Thyroid gland (tissue), 4 donors: Measurements from ENCODE around the gene MUC4. TPM values are rescaled to one million over a fixed set of nuclear protein-coding genes. Genes with fewer than 3 reads are reported as not detected.
"Not testable (repeated sequence)": the region's sequence is repeated elsewhere in the genome, so short reads cannot be mapped to it uniquely, and the experiment has no call there.

ENCODE experiments used
- DNase-seq, 2 donors: peaks; one replicate each; pipeline ENCODE4 v3.0.0-alpha.2; 2019
- H3K27ac ChIP-seq, 3 donors: fragments of 200-600 bp; sonication (generic); 1 replicate in 2 of 3; 2 replicates in 1 of 3; pipeline ENCODE4 v1.5.1; 2016 to 2019; ENCODE audit warnings: mild to moderate bottlenecking in 1 of 3, moderate library complexity in 1 of 3
- H3K27me3 ChIP-seq: fragments of 200-600 bp; sonication (generic); one replicate; pipeline ENCODE4 v1.5.1; 2019
- H3K36me3 ChIP-seq, 2 donors: fragments of 200-600 bp; sonication (generic); one replicate each; pipeline ENCODE4 v1.5.1; 2016 to 2019
- H3K4me1 ChIP-seq, 2 donors: fragments of 200-600 bp; sonication (generic); one replicate each; pipeline ENCODE4 v1.5.1; 2017 to 2019
- H3K4me3 ChIP-seq, 3 donors: fragments of 200-600 bp; sonication (generic); replicated peaks in 1 of 3; 1 replicate in 2 of 3; 2 replicates in 1 of 3; pipeline ENCODE4 v1.5.1; 2016; ENCODE audit warnings: mild to moderate bottlenecking in 1 of 3
- H3K9me3 ChIP-seq: fragments of 200-600 bp; sonication (generic); one replicate; pipeline ENCODE4 v1.5.1; 2017
- CTCF ChIP-seq, 6 experiments: fragments of 200-600 bp in 3 of 6; fragments of 450-650 bp in 3 of 6; sonication (generic) in 3 of 6; IDR thresholded peaks; one replicate each; pipeline ENCODE4 v1.5.1; 2016 to 2019; ENCODE audit warnings: antibody characterized with exemption in 6 of 6, mild to moderate bottlenecking in 2 of 6, inconsistent platforms in 1 of 6, moderate library complexity in 1 of 6
- POLR2A ChIP-seq, 2 donors: fragments of 450-650 bp; IDR thresholded peaks; one replicate each; pipeline ENCODE4 v1.6.1; 2017; ENCODE audit warnings: antibody characterized with exemption in 2 of 2, mild to moderate bottlenecking in 2 of 2, moderate library complexity in 1 of 2
- WGBS, 2 donors: methylation state at CpG; one replicate each; pipeline ENCODE4 v1.1.5; 2017; 5-methylcytosine and 5-hydroxymethylcytosine counted together
- intact Hi-C: fragments of 100-400 bp; cut with DNase I; formaldehyde crosslinking; loops from one replicate; pipeline ENCODE4 v1.15.1; 2023
- total RNA-seq, 4 donors: library from RNA; depleted of rRNA; stranded (reverse); fragments of >200 nt; gene quantifications; one replicate each; pipeline ENCODE4 v1.2.3, GENCODE V29; 2016

The MUC4 gene
- total RNA-seq, 4 donors from 2014 or later = 0.13 to 0.20 TPM; not detected in 2

DNA sequence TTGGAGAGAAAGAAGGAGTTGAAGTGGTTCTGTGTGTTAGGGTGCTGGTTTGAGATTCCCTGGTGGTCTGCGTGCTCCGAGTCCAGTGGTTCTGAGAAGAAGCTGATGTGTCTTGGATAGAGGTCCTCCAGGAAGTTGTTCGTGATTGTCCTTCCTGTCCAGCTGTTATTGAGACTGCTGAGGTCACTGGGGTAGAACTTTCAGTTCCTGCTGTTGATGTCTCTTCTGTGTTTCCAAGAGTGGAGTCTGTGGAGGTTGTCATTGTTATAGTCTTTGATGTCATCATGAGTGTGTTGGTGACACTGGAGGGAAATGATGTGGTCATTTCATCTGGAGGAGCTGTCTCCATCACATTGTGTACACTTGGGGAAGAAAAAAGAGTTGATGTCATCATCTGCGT is 20.8 kb downstream of the MUC4 start:
- no peaks in the 10 kb centered on the region for H3K4me1 ChIP-seq
- no peak overlapping the region for H3K27ac ChIP-seq
- H3K36me3 ChIP-seq = no peaks in the 10 kb centered on the region
- WGBS, 2 donors = 86 to 90% methylated on average over 4 of the region's 4 CpGs
- H3K27me3 ChIP-seq = no peaks in the 10 kb centered on the region
- H3K9me3 ChIP-seq = no peaks in the 10 kb centered on the region
- DNase-seq = no peak
- TF ChIP-seq POLR2A (IDR thresholded peaks at IDR 0.05) = no peak
- no peak for TF ChIP-seq CTCF (IDR thresholded peaks at IDR 0.05)
- no peak overlapping the region for H3K4me3 ChIP-seq
- intact Hi-C loops = no loop called here

DNA sequence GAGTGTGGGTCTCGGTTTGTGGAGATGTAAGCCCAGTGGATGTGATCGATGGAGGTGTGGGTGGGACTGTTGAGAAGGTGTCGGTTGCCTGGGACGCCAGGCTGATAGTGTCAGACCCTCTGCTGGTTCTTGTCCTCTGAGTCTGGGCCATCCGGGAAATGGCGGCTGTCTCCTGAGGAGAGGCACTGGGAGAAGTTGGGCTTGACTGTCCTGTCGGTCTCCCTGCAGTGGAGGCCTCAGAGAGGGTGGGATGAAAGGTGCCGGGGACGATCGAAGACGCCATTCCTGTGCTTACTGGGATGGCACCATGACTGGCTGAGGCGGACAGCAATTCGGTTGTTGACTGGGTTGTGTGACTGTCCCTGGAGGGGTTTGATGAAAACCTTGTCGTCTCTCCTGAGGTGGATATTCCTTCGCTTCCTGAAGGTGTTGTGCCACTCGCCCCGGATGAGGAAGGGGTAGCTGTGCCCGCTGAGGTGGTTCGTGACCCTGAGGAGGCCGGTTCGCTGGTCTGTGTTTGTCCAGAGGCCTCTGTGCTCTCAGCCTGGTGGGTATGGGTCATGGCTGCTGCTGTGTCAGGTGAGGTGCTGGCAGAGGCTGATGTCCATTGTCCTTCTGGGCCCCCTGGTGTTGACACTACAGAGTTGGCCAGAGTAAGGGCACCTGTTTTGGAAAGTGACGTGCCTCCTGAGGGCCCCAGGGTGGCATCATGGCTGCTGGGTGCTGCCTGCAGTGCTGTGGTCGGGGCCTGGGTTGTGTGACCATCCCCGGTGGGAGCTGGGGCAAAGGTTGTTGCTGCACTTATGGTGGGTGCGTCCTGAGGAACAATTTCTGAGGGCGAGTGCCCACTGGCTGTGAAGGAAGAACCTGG is 22.8 kb downstream of the MUC4 start:
- no peaks in the 10 kb centered on the region for H3K36me3 ChIP-seq
- no peak for DNase-seq
- intact Hi-C loops = no loop called here
- TF ChIP-seq POLR2A (IDR thresholded peaks at IDR 0.05) (no peak), CTCF (IDR thresholded peaks at IDR 0.05) (no peak)
- no peaks in the 10 kb centered on the region for H3K9me3 ChIP-seq
- no peak overlapping the region for H3K4me3 ChIP-seq
- no peaks in the 10 kb centered on the region for H3K27me3 ChIP-seq
- 92% methylated on average over 22 to 23 of the region's 26 CpGs for WGBS, 2 donors
- no peaks in the 10 kb centered on the region for H3K4me1 ChIP-seq
- H3K27ac ChIP-seq = no peak overlapping the region

DNA sequence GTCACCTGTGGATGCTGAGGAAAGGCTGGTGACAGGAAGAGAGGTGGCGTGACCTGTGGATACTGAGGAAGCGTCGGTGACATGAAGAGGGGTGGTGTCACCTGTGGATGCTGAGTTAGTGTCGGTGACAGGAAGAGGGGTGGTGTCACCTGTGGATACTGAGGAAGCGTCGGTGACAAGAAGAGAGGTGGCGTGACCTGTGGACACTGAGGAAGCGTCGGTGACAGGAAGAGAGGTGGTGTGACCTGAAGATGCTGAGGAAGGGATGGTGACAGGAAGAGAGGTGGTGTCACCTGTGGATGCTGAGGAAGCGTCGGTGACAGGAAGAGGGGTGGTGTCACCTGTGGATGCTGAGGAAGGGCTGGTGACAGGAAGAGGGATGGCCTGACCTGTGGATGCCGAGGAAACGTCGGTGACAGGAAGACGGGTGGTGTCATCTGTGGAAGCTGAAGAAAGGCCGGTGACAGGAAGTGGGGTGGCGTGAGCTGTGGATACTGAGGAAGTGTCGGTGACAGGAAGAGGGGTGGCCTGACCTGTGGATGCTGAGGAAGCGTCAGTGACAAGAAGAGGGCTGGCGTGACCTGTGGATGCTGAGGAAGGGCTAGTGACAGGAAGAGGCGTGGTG is 25.8 kb downstream of the MUC4 start:
- H3K27ac ChIP-seq, H3K4me3 ChIP-seq, H3K27me3 ChIP-seq, H3K9me3 ChIP-seq, H3K36me3 ChIP-seq, DNase-seq, intact Hi-C loops, H3K4me1 ChIP-seq: not testable (repeated sequence)
- WGBS, 2 donors = 87 to 89% methylated on average over 21 of the region's 21 CpGs

DNA sequence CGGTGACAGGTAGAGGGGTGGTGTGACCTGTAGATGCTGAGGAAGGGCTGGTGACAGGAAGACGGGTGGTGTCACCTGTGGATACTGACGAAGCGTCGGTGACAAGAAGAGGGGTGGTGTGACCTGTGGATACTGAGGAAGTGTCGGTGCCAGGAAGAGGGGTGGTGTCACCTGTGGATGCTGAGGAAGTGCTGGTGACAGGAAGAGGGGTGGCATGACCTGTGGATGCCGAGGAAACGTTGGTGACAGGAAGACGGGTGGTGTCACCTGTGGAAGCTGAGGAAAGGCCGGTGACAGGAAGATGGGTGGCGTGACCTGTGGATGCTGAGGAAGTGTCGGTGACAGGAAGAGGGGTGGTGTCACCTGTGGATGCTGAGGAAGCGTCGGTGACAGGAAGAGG is 27.7 kb downstream of the MUC4 start:
- WGBS, 2 donors = 84 to 89% methylated on average over 14 of the region's 14 CpGs
- H3K9me3 ChIP-seq, H3K27ac ChIP-seq, H3K4me3 ChIP-seq, H3K36me3 ChIP-seq, DNase-seq, H3K27me3 ChIP-seq, intact Hi-C loops, H3K4me1 ChIP-seq: not testable (repeated sequence)

DNA sequence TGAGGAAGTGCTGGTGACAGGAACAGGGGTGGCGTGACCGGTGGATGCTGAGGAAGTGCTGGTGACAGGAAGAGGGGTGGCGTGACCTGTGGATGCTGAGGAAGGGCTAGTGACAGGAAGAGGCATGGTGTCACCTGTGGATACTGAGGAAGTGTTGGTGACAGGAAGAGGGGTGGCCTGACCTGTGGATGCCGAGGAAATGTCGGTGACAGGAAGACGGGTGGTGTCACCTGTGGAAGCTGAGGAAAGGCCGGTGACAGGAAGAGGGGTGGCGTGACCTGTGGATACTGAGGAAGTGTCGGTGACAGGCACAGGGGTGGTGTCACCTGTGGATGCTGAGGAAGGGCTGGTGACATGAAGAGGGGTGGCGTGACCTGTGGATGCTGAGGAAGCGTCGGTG is 30.5 kb downstream of the MUC4 start:
- H3K4me1 ChIP-seq, H3K27me3 ChIP-seq, H3K27ac ChIP-seq, DNase-seq, intact Hi-C loops, H3K4me3 ChIP-seq, H3K36me3 ChIP-seq, H3K9me3 ChIP-seq: not testable (repeated sequence)
- WGBS, 2 donors = 76 to 81% methylated on average over 11 to 12 of the region's 12 CpGs

DNA sequence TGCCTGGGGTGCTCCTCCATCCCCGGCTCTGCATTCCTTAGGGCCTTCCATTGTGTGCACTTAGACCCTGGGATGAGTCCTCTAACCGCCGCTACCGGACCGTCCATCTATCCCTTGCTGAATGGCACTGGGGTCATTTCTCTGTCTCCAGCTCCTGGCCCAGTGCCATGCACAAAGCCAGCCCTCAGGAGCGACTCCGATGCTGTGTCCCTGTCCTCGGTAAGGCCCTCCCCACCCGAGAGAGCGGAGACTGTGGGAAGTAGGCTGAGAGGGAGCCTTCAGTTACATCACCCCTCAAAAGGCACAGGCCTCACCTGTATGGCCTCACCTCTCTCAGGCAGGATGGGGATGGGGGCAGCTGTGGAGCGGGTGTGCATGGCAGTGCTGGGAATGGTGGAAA is 33.8 kb downstream of the MUC4 start:
- H3K27ac ChIP-seq = no peak overlapping the region
- H3K4me1 ChIP-seq = no peaks in the 10 kb centered on the region
- WGBS, 2 donors = 81 to 82% methylated on average over 11 of the region's 11 CpGs
- H3K27me3 ChIP-seq = no peaks in the 10 kb centered on the region
- H3K36me3 ChIP-seq = no peaks in the 10 kb centered on the region
- DNase-seq = no peak
- no peaks in the 10 kb centered on the region for H3K9me3 ChIP-seq
- TF ChIP-seq CTCF (IDR thresholded peaks at IDR 0.05) = no peak
- TF ChIP-seq POLR2A (IDR thresholded peaks at IDR 0.05) = no peak
- intact Hi-C loops = no loop called here
- no peak overlapping the region for H3K4me3 ChIP-seq
